Keratinocyte (primary cell): ENCODE results near the gene SPAG16.

ENCODE experiments used
- CTCF ChIP-seq, 3 experiments: IDR thresholded peaks in 1 of 3; conservative IDR thresholded peaks in 1 of 3; optimal IDR thresholded peaks in 1 of 3; 2 replicates in 2 of 3; 3 replicates in 1 of 3; pipeline versions ENCODE3 to v1.5.1; 2011; ENCODE audit warnings: low read length in 3 of 3, mild to moderate bottlenecking in 3 of 3, moderate library complexity in 2 of 3, control low read depth in 1 of 3, inconsistent platforms in 1 of 3; ENCODE audit not compliant: insufficient read depth in 2 of 3; ENCODE audit errors: extremely low read depth in 1 of 3
- EZH2 ChIP-seq: IDR thresholded peaks from one replicate; pipeline ENCODE4 v1.6.1; 2012; ENCODE audit warnings: inconsistent platforms, mild to moderate bottlenecking, low read length, moderate library complexity

GRCh38 chr2:213923543-213923942 is 639.3 kb downstream of the SPAG16 start:
- TF ChIP-seq CTCF (optimal IDR thresholded peaks at IDR 0.05 in 1 of 3, IDR thresholded peaks at IDR 0.05 in 1 of 3, conservative IDR thresholded peaks at IDR 0.05 in 1 of 3; ENCODE audit: extremely low read depth in 1 of 3, insufficient read depth in 2 of 3, low read length in 3 of 3): no peak
- no peak for TF ChIP-seq EZH2
